ENCODE measurements around the gene DENND11. TPM values are rescaled to one million over a fixed set of nuclear protein-coding genes. Genes with fewer than 3 reads are reported as not detected.

Gene DENND11
- total and polyA plus RNA-seq, 2 of the 4 experiments (the other 2 are of a cell fraction): 2.9 to 5.0 TPM

- Histone ChIP-seq H2BK5ac (ENCODE audit: low read depth, low read length, poor library complexity, severe bottlenecking) (no peak overlapping the region), H3K56ac (ENCODE audit: extremely low read depth, insufficient read depth, low read length) (no peak overlapping the region), H2BK15ac (ENCODE audit: low read depth, low read length) (no peak overlapping the region), H4K5ac (ENCODE audit: low read depth, low read length) (no peak overlapping the region), H2BK20ac (ENCODE audit: low read depth, low read length) (no peak overlapping the region), H2AK5ac (ENCODE audit: low read depth, low read length) (no peak overlapping the region), H3K9me1 (ENCODE audit: insufficient read depth, low read length) (no peaks in the 10 kb centered on the region), H3K9ac (ENCODE audit: low read depth, low read length) (no peak overlapping the region), H3K4me3 (ENCODE audit: insufficient read depth, low read depth, low read length) (no peak overlapping the region), H3K79me1 (ENCODE audit: low read depth in 1 of 2, low read length in 2 of 2) (no peaks in the 10 kb centered on the region), H4K91ac (ENCODE audit: insufficient read depth, low read depth, low read length) (no peak overlapping the region), H3K4ac (ENCODE audit: low read depth, low read length) (no peak overlapping the region), H2AK9ac (replicated peaks; ENCODE audit: low read depth, low read length, poor library complexity) (no peak overlapping the region), H3K27me3 (ENCODE audit: control insufficient read depth, insufficient read depth, low read length) (no peaks in the 10 kb centered on the region), H3K9me3 (ENCODE audit: control insufficient read depth, insufficient read depth, low read length) (no peaks in the 10 kb centered on the region), H3K23ac (ENCODE audit: low read depth, low read length) (no peak overlapping the region), H2AFZ (replicated peaks; ENCODE audit: low read length, poor library complexity) (no peak overlapping the region), H4K8ac (ENCODE audit: low read depth in 2 of 2, low read length in 2 of 2) (no peak overlapping the region), H3K14ac (replicated peaks; ENCODE audit: low read depth, low read length) (no peak overlapping the region), H3K4me2 (ENCODE audit: low read depth, low read length) (no peak overlapping the region), H3K27ac (ENCODE audit: insufficient read depth, low read length) (no peak overlapping the region), H4K20me1 (ENCODE audit: insufficient read depth, low read length) (no peaks in the 10 kb centered on the region), H3K4me1 (ENCODE audit: control insufficient read depth, insufficient read depth, low read length) (no peaks in the 10 kb centered on the region), H3K36me3 (ENCODE audit: control insufficient read depth, insufficient read depth, low read length) (no peaks in the 10 kb centered on the region), H2BK120ac (ENCODE audit: low read depth, low read length) (no peak overlapping the region), H3K18ac (ENCODE audit: low read depth, low read length) (no peak overlapping the region)
- no peak for TF ChIP-seq BHLHE40 (IDR thresholded peaks at IDR 0.05; ENCODE audit: low read depth, low read length)
- TF ChIP-seq FOS (IDR thresholded peaks at IDR 0.05; ENCODE audit: low read depth, low read length): no peak
- TF ChIP-seq CTCF (conservative IDR thresholded peaks at IDR 0.05; ENCODE audit: low read depth, low read length): no peak
- no peak for TF ChIP-seq SMC3 (IDR thresholded peaks at IDR 0.05; ENCODE audit: low read depth, low read length)
- BruUV-seq (replicated peaks): no TSS peak
- ATAC-seq (ENCODE audit: low read depth): no peak
- WGBS, 2 experiments (ENCODE audit: extremely low coverage in 2 of 2, insufficient read length in 1 of 2): no CpG with 5 or more reads among the region's 5 CpGs
- intact Hi-C loops (cut with micrococcal nuclease): no loop called here
- in situ Hi-C loops (cut with MboI; ENCODE audit: low sequenced_read_pairs): no loop called here
- POLR2A ChIA-PET (ENCODE audit: unreplicated experiment): no interaction called here
- no peak for DNase-seq
- CTCF ChIA-PET: no interaction called here
- dilution Hi-C loops (cut with HindIII; ENCODE audit: low sequenced_read_pairs, unreplicated experiment): no loop called here
These were observed 10.8 kb upstream of the DENND11 start for GRCh38 chr7:141712603-141713255.

All from IMR-90 (cell line).